GM12878 (cell line): ENCODE measurements around the gene PADI1. TPM values are rescaled to one million over a fixed set of nuclear protein-coding genes. Genes with fewer than 3 reads are reported as not detected.

ENCODE experiments used
- ATAC-seq: fragments of 200-7000 bp; cut with Tn5 transposase; 3 replicates; pipeline ENCODE4 v1.9.1; 2020; ENCODE audit warnings: mild to moderate bottlenecking, moderate library complexity
- BruUV-seq: library from RNA; stranded (reverse); fragments of 400-500 nt; replicated peaks from 2 replicates; lab custom pipeline; 2021; lab: Mats Ljungman, UMichigan
- CTCF ChIA-PET: fragments of 300-600 bp; sonication (Branson Sonifier 250); formaldehyde crosslinking; extraction: SDS; loops from one replicate; lab custom pipeline; 2021; ENCODE audit warnings: inconsistent platforms; lab: Yijun Ruan, JAX
- POLR2A ChIA-PET: fragments of 350-600 bp; formaldehyde crosslinking; extraction: SDS; loops from one replicate; lab custom pipeline; 2021; ENCODE audit warnings: inconsistent platforms; lab: Charles Lee
- RAD21 ChIA-PET: fragments of 300-600 bp; sonication (Branson Sonifier 250); formaldehyde crosslinking; loops from one replicate; lab custom pipeline; 2023; ENCODE audit warnings: antibody characterized with exemption; ENCODE audit not compliant: unreplicated experiment; lab: Charles Lee
- SMC1A ChIA-PET: fragments of 300-600 bp; sonication (Branson Sonifier 250); formaldehyde crosslinking; loops from one replicate; lab custom pipeline; 2023; ENCODE audit not compliant: unreplicated experiment, uncharacterized antibody; lab: Charles Lee
- DNase-seq: peaks from one replicate; pipeline ENCODE4 v3.0.0-alpha.2; 2011; ENCODE audit warnings: low read depth, low spot score
- FAIRE-seq: peaks from 3 replicates; lab custom pipeline; 2011; peaks lifted over from hg19 to GRCh38; lab: Jason Lieb, UNC
- H2AFZ ChIP-seq: 2 replicates; pipeline ENCODE4 v1.6.0; 2011; ENCODE audit warnings: low read depth, low read length, control low read depth; ENCODE audit not compliant: control insufficient read depth
- H3K27ac ChIP-seq: 2 replicates; pipeline ENCODE4 v1.5.1; 2011; ENCODE audit warnings: control low read depth; ENCODE audit not compliant: control insufficient read depth, insufficient read depth
- H3K27me3 ChIP-seq, 2 experiments: replicated peaks in 1 of 2; 2 replicates each; pipeline versions ENCODE4 v1.6.0 to v1.6.1; 2011; ENCODE audit warnings: low read length in 1 of 2; ENCODE audit not compliant: control insufficient read depth in 2 of 2, insufficient read depth in 2 of 2
- H3K36me3 ChIP-seq, 2 experiments: 2 replicates each; pipeline ENCODE4 v1.5.1; 2011; ENCODE audit warnings: low read length in 1 of 2; ENCODE audit not compliant: control insufficient read depth in 2 of 2, insufficient read depth in 2 of 2
- H3K4me1 ChIP-seq: 2 replicates; pipeline ENCODE4 v1.6.1; 2011; ENCODE audit warnings: mild to moderate bottlenecking, low read length, moderate library complexity, mixed read lengths; ENCODE audit not compliant: control insufficient read depth, insufficient read depth
- H3K4me2 ChIP-seq: 2 replicates; pipeline ENCODE4 v1.6.0; 2011; ENCODE audit warnings: control low read depth; ENCODE audit not compliant: control insufficient read depth, insufficient read depth
- H3K4me3 ChIP-seq: fragments of 200-600 bp; sonication (generic); 2 replicates; pipeline ENCODE4 v1.5.1; 2016
- H3K79me2 ChIP-seq: 2 replicates; pipeline ENCODE4 v1.6.0; 2011; ENCODE audit warnings: low read length; ENCODE audit not compliant: control insufficient read depth, insufficient read depth
- H3K9ac ChIP-seq: 2 replicates; pipeline ENCODE4 v1.8.0; 2011; ENCODE audit warnings: low read length, control low read depth, mixed read lengths; ENCODE audit not compliant: control insufficient read depth, insufficient read depth
- H3K9me3 ChIP-seq: replicated peaks from 3 replicates; pipeline ENCODE4 v1.5.1; 2011; ENCODE audit warnings: mild to moderate bottlenecking, low read length; ENCODE audit not compliant: control insufficient read depth, insufficient read depth
- H4K20me1 ChIP-seq: 2 replicates; pipeline ENCODE4 v1.6.0; 2011; ENCODE audit not compliant: control insufficient read depth, insufficient read depth
- BHLHE40 ChIP-seq, 2 experiments: fragments of 450-650 bp in 1 of 2; IDR thresholded peaks; 2 replicates each; pipeline ENCODE4 v1.6.1; 2011 to 2017; ENCODE audit warnings: low read depth in 2 of 2, borderline replicate concordance in 1 of 2, improper control_type of control experiment in 1 of 2, low read length in 1 of 2, mild to moderate bottlenecking in 1 of 2
- CEBPB ChIP-seq, 2 experiments: fragments of 150-350 bp in 1 of 2; IDR thresholded peaks; 2 replicates each; pipeline ENCODE4 v1.6.1; 2012 to 2014; ENCODE audit warnings: low read depth in 2 of 2, low read length in 2 of 2, borderline replicate concordance in 1 of 2, inconsistent platforms in 1 of 2
- CHD2 ChIP-seq: IDR thresholded peaks from 2 replicates; pipeline ENCODE4 v1.6.1; 2011; ENCODE audit warnings: low read depth, low read length, improper control_type of control experiment, borderline replicate concordance
- CREM ChIP-seq: IDR thresholded peaks from 2 replicates; pipeline ENCODE4 v1.6.1; 2014; ENCODE audit warnings: antibody characterized with exemption, low read depth
- E2F4 ChIP-seq: IDR thresholded peaks from 2 replicates; pipeline ENCODE4 v1.6.1; 2012; ENCODE audit warnings: low read depth, low read length, improper control_type of control experiment
- EP300 ChIP-seq, 2 experiments: fragments of 150-350 bp in 1 of 2; IDR thresholded peaks; 2 replicates each; pipeline ENCODE4 v1.6.1; 2011 to 2012; ENCODE audit warnings: low read depth in 2 of 2, low read length in 2 of 2, borderline replicate concordance in 1 of 2, improper control_type of control experiment in 1 of 2, inconsistent platforms in 1 of 2; ENCODE audit not compliant: control insufficient read depth in 1 of 2
- ETV6 ChIP-seq, 2 experiments: fragments of 450-650 bp in 1 of 2; IDR thresholded peaks in 1 of 2; conservative IDR thresholded peaks in 1 of 2; 2 replicates each; pipeline ENCODE4 v1.6.1; 2014; ENCODE audit warnings: antibody characterized with exemption in 1 of 2, borderline replicate concordance in 1 of 2, low read depth in 1 of 2, mild to moderate bottlenecking in 1 of 2, moderate library complexity in 1 of 2
- NFXL1 ChIP-seq: fragments of 450-650 bp; IDR thresholded peaks from 2 replicates; pipeline ENCODE4 v1.6.1; 2017; ENCODE audit warnings: antibody characterized with exemption, mild to moderate bottlenecking, borderline replicate concordance
- PBX3 ChIP-seq: IDR thresholded peaks from 2 replicates; pipeline ENCODE4 v1.6.1; 2011; ENCODE audit warnings: mild to moderate bottlenecking, low read depth, low read length, moderate library complexity; ENCODE audit not compliant: insufficient replicate concordance
- POU2F2 ChIP-seq: IDR thresholded peaks from 3 replicates; pipeline ENCODE4 v1.6.1; 2011; ENCODE audit warnings: low read depth, mild to moderate bottlenecking, low read length, borderline replicate concordance
- RAD51 ChIP-seq: fragments of 450-650 bp; IDR thresholded peaks from 2 replicates; pipeline ENCODE4 v1.6.1; 2016; ENCODE audit warnings: moderate library complexity, mild to moderate bottlenecking, inconsistent platforms
- RBBP5 ChIP-seq: fragments of 200-600 bp; sonication (generic); conservative IDR thresholded peaks from 2 replicates; pipeline ENCODE4 v1.6.1; 2016
- SPI1 ChIP-seq: IDR thresholded peaks from 2 replicates; pipeline ENCODE4 v1.6.1; 2011; ENCODE audit warnings: low read depth, mild to moderate bottlenecking, low read length, moderate library complexity, borderline replicate concordance; ENCODE audit not compliant: insufficient read depth
- YBX1 ChIP-seq: fragments of 450-650 bp; IDR thresholded peaks from 2 replicates; pipeline ENCODE4 v1.6.1; 2016; ENCODE audit warnings: antibody characterized with exemption
- ZNF24 ChIP-seq: fragments of 450-650 bp; IDR thresholded peaks from 2 replicates; pipeline ENCODE4 v1.6.1; 2017; ENCODE audit warnings: antibody characterized with exemption, mild to moderate bottlenecking
- WGBS: methylation state at CpG from one replicate; pipeline ENCODE4 v1.1.6; 2016; ENCODE audit warnings: low lambda C conversion rate; ENCODE audit not compliant: insufficient replicate concordance, insufficient coverage; ENCODE audit errors: missing lambda C conversion rate; 5-methylcytosine and 5-hydroxymethylcytosine counted together
- in situ Hi-C: fragments of 300-500 bp; cut with MboI; formaldehyde crosslinking; loops from 9 replicates; pipeline ENCODE4 v1.14.3; 2018; ENCODE audit warnings: mixed read lengths
- intact Hi-C: fragments of 100-400 bp; cut with micrococcal nuclease; formaldehyde crosslinking; loops from one replicate; pipeline ENCODE4 v1.14.2; 2022; ENCODE audit not compliant: unreplicated experiment
- polyA plus RNA-seq, 11 experiments: library from polyadenylated mRNA; depleted of rRNA in 4 of 11; unstranded in 6 of 11; stranded (reverse) in 5 of 11; fragments of >200 nt; fragmentation: Nextera tagmentation in 4 of 11; fragmentation: Illumina TruSeq in 1 of 11; extraction: Ambion mirVana in 4 of 11; extraction: Trizol in 1 of 11; gene quantifications; 1 replicate in 1 of 11; 2 replicates in 10 of 11; pipeline versions ENCODE4 v1.2.1 to v1.2.3, GENCODE V29; 2011 to 2016; ENCODE audit warnings: inconsistent platforms in 2 of 11, missing spikeins in 2 of 11, low read depth in 1 of 11
- total RNA-seq, 4 experiments: library from RNA; depleted of rRNA in 3 of 4; stranded (reverse); fragments of >200 nt in 3 of 4; fragmentation: Illumina TruSeq in 1 of 4; extraction: Trizol in 1 of 4; gene quantifications; 2 replicates each; pipeline versions ENCODE4 v1.2.1 to v1.2.3, GENCODE V29; 2013 to 2021

The PADI1 gene
- total and polyA plus RNA-seq, 10 of the 15 experiments (the other 5 are each of a cell fraction or from before 2014, with no cell fraction given): 0.05 TPM; not detected in 9

- no peak for TF ChIP-seq POU2F2
- TF ChIP-seq SPI1: no peak
- TF ChIP-seq RAD51: no peak
- TF ChIP-seq RBBP5: no peak
- TF ChIP-seq PBX3: no peak
- no peak for TF ChIP-seq EP300 (IDR thresholded peaks at IDR 0.05; ENCODE audit: borderline replicate concordance in 1 of 2, control insufficient read depth in 1 of 2, low read depth in 2 of 2, low read length in 2 of 2)
- TF ChIP-seq BHLHE40 (IDR thresholded peaks at IDR 0.05; ENCODE audit: borderline replicate concordance in 1 of 2, low read depth in 2 of 2, low read length in 1 of 2): no peak
- no peak for TF ChIP-seq NFXL1
- no peak for TF ChIP-seq CREM
- no peak for TF ChIP-seq CHD2
- no peak for TF ChIP-seq ZNF24
- no peak for TF ChIP-seq ETV6 (conservative IDR thresholded peaks at IDR 0.05 in 1 of 2, IDR thresholded peaks at IDR 0.05 in 1 of 2; ENCODE audit: borderline replicate concordance in 1 of 2, low read depth in 1 of 2)
- no peak for TF ChIP-seq YBX1
- no peak for TF ChIP-seq CEBPB (IDR thresholded peaks at IDR 0.05; ENCODE audit: borderline replicate concordance in 1 of 2, low read depth in 2 of 2, low read length in 2 of 2)
- no peak for TF ChIP-seq E2F4
- Histone ChIP-seq H3K36me3 (no peaks in the 10 kb centered on the region), H3K4me2 (no peak overlapping the region), H3K4me1 (no peaks in the 10 kb centered on the region), H4K20me1 (no peaks in the 10 kb centered on the region), H3K27ac (no peak overlapping the region), H3K27me3 (no peaks in the 10 kb centered on the region; a peak in 1 of 4 replicates), H3K4me3 (no peak overlapping the region), H2AFZ (no peak overlapping the region), H3K79me2 (no peaks in the 10 kb centered on the region), H3K9me3 (no peaks in the 10 kb centered on the region), H3K9ac (no peak overlapping the region)
- no TSS peak for BruUV-seq
- 39% methylated on average over 9 of the region's 9 CpGs for WGBS
- POLR2A ChIA-PET: no interaction called here
- in situ Hi-C loops: no loop called here
- intact Hi-C loops: no loop called here
- FAIRE-seq (no peak), DNase-seq (no peak), ATAC-seq (no peak)
- CTCF ChIA-PET: interaction anchor here (0.6 to 2.1 kb wide), 3 partner anchors 14 to 58 kb away, joined by 3 to 5 read pairs (median 3); no protein-coding TSS in a partner anchor
- RAD21 ChIA-PET: no interaction called here
- SMC1A ChIA-PET: interaction anchor here (1.2 to 1.4 kb wide), 3 partner anchors 8 to 58 kb away, joined by 3 to 4 read pairs (median 3); no protein-coding TSS in a partner anchor
Measured at GRCh38 chr1:17199267-17200044, 5.5 kb upstream of the PADI1 start.
